ENCODE results near the gene MSH2. TPM values are rescaled to one million over a fixed set of nuclear protein-coding genes. Genes with fewer than 3 reads are reported as not detected.

Gene MSH2
- total and polyA plus RNA-seq, 2 donors (not counting 1 experiment from before 2014, with no cell fraction given): 15.4 to 19.7 TPM

- Histone ChIP-seq H3K4me1 (ENCODE audit: control insufficient read depth, extremely low read depth, insufficient read depth, low read length) (no peaks in the 10 kb centered on the region), H4K20me1 (ENCODE audit: control insufficient read depth, extremely low read depth, insufficient read depth, low read length) (no peaks in the 10 kb centered on the region), H3K27ac (ENCODE audit: insufficient read depth, low read length) (no peak overlapping the region), H3K79me2 (ENCODE audit: control insufficient read depth, insufficient read depth, low read length) (no peaks in the 10 kb centered on the region), H3K27me3 (ENCODE audit: control insufficient read depth, insufficient read depth, low read length) (no peaks in the 10 kb centered on the region), H3K36me3 (ENCODE audit: control insufficient read depth, insufficient read depth, low read length) (no peaks in the 10 kb centered on the region), H3K9ac (ENCODE audit: insufficient read depth, low read length) (no peak overlapping the region), H3K4me3 (replicated peaks in 1 of 4; ENCODE audit: control extremely low read depth in 1 of 4, insufficient read depth in 1 of 4, low read depth in 3 of 4, low read length in 4 of 4) (no peak overlapping the region), H3K9me3 (ENCODE audit: control insufficient read depth, insufficient read depth, low read depth, low read length) (no peaks in the 10 kb centered on the region), H2AFZ (ENCODE audit: low read length) (no peak overlapping the region), H3K4me2 (ENCODE audit: extremely low read depth, insufficient read depth, low read length) (no peak overlapping the region)
- no peak for TF ChIP-seq EZH2 (IDR thresholded peaks at IDR 0.05; ENCODE audit: low read length, missing control alignments)
- TF ChIP-seq, protein P1, sequence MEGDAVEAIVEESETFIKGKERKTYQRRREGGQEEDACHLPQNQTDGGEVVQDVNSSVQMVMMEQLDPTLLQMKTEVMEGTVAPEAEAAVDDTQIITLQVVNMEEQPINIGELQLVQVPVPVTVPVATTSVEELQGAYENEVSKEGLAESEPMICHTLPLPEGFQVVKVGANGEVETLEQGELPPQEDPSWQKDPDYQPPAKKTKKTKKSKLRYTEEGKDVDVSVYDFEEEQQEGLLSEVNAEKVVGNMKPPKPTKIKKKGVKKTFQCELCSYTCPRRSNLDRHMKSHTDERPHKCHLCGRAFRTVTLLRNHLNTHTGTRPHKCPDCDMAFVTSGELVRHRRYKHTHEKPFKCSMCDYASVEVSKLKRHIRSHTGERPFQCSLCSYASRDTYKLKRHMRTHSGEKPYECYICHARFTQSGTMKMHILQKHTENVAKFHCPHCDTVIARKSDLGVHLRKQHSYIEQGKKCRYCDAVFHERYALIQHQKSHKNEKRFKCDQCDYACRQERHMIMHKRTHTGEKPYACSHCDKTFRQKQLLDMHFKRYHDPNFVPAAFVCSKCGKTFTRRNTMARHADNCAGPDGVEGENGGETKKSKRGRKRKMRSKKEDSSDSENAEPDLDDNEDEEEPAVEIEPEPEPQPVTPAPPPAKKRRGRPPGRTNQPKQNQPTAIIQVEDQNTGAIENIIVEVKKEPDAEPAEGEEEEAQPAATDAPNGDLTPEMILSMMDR (conservative IDR thresholded peaks at IDR 0.05 in 1 of 2, IDR thresholded peaks at IDR 0.05 in 1 of 2; ENCODE audit: low read depth in 1 of 2, low read length in 2 of 2): no peak
- DNase-seq (ENCODE audit: low read depth in 2 of 2): no peak
These were observed 91.5 kb downstream of the MSH2 start for GRCh38 chr2:47494267-47495130.

GRCh38 chr2:47497843-47498460, 95.0 kb downstream of the MSH2 start:
- Histone ChIP-seq H2AFZ (ENCODE audit: low read length) (no peak overlapping the region), H3K27ac (ENCODE audit: insufficient read depth, low read length) (no peak overlapping the region), H3K4me3 (replicated peaks in 1 of 4; ENCODE audit: control extremely low read depth in 1 of 4, insufficient read depth in 1 of 4, low read depth in 3 of 4, low read length in 4 of 4) (no peak overlapping the region), H3K36me3 (ENCODE audit: control insufficient read depth, insufficient read depth, low read length) (no peaks in the 10 kb centered on the region), H3K4me2 (ENCODE audit: extremely low read depth, insufficient read depth, low read length) (no peak overlapping the region), H3K79me2 (ENCODE audit: control insufficient read depth, insufficient read depth, low read length) (no peaks in the 10 kb centered on the region), H4K20me1 (ENCODE audit: control insufficient read depth, extremely low read depth, insufficient read depth, low read length) (no peaks in the 10 kb centered on the region), H3K27me3 (ENCODE audit: control insufficient read depth, insufficient read depth, low read length) (no peaks in the 10 kb centered on the region), H3K4me1 (ENCODE audit: control insufficient read depth, extremely low read depth, insufficient read depth, low read length) (no peaks in the 10 kb centered on the region), H3K9ac (ENCODE audit: insufficient read depth, low read length) (no peak overlapping the region), H3K9me3 (ENCODE audit: control insufficient read depth, insufficient read depth, low read depth, low read length) (no peaks in the 10 kb centered on the region)
- no peak for DNase-seq (ENCODE audit: low read depth in 2 of 2)
- no peak for TF ChIP-seq EZH2 (IDR thresholded peaks at IDR 0.05; ENCODE audit: low read length, missing control alignments)
- TF ChIP-seq, protein P1 (conservative IDR thresholded peaks at IDR 0.05 in 1 of 2, IDR thresholded peaks at IDR 0.05 in 1 of 2; ENCODE audit: low read depth in 1 of 2, low read length in 2 of 2): no peak

DNA sequence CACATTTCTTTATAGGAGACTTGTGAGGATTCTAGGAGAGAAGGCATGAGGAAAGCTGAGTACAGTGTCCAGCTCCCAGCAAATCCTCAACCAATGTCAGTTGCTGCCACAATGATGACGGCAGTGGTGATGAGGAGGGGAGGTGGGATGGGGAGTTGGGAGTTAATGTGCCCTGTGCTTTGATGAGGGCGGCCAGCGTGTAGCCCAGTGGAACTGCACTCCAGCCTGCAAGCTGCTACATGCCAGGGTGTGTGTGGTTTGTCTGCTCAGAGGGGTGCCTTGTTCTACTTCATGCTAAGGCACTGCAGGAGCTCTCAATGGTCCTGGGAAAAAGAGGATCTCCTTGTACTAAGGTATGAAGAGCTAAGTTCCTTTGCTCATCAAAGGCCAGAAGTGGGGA, 96.1 kb downstream of the MSH2 start:
- no peak for DNase-seq (ENCODE audit: low read depth in 2 of 2)
- H3K79me2 ChIP-seq (ENCODE audit: control insufficient read depth, insufficient read depth, low read length): no peaks in the 10 kb centered on the region
- H3K27ac ChIP-seq (ENCODE audit: insufficient read depth, low read length): no peak overlapping the region
- TF ChIP-seq, protein P1 (conservative IDR thresholded peaks at IDR 0.05 in 1 of 2, IDR thresholded peaks at IDR 0.05 in 1 of 2; ENCODE audit: low read depth in 1 of 2, low read length in 2 of 2): no peak
- TF ChIP-seq EZH2 (IDR thresholded peaks at IDR 0.05; ENCODE audit: low read length, missing control alignments): no peak
- H3K4me1 ChIP-seq (ENCODE audit: control insufficient read depth, extremely low read depth, insufficient read depth, low read length): no peaks in the 10 kb centered on the region
- no peaks in the 10 kb centered on the region for H3K36me3 ChIP-seq (ENCODE audit: control insufficient read depth, insufficient read depth, low read length)
- H3K4me3 ChIP-seq (replicated peaks in 1 of 4; ENCODE audit: control extremely low read depth in 1 of 4, insufficient read depth in 1 of 4, low read depth in 3 of 4, low read length in 4 of 4): no peak overlapping the region
- no peaks in the 10 kb centered on the region for H3K9me3 ChIP-seq (ENCODE audit: control insufficient read depth, insufficient read depth, low read depth, low read length)
- H3K4me2 ChIP-seq (ENCODE audit: extremely low read depth, insufficient read depth, low read length): no peak overlapping the region
- H2AFZ ChIP-seq (ENCODE audit: low read length): no peak overlapping the region
- no peaks in the 10 kb centered on the region for H4K20me1 ChIP-seq (ENCODE audit: control insufficient read depth, extremely low read depth, insufficient read depth, low read length)
- H3K27me3 ChIP-seq (ENCODE audit: control insufficient read depth, insufficient read depth, low read length): peaks cover under 1% of the 10 kb centered on the region
- no peak overlapping the region for H3K9ac ChIP-seq (ENCODE audit: insufficient read depth, low read length)
